T-cell (primary cell): Measurements from ENCODE around the gene WDFY4. TPM values are rescaled to one million over a fixed set of nuclear protein-coding genes. Genes with fewer than 3 reads are reported as not detected.

Experiments
- ATAC-seq, 4 experiments: fragments of 200-7000 bp in 3 of 4; fragments of 150-1000 bp in 1 of 4; cut with Tn5 transposase; replicated peaks in 1 of 4; 1 replicate in 3 of 4; 2 replicates in 1 of 4; pipeline ENCODE4 v1.10.0; 2021; ENCODE audit warnings: moderate library complexity in 3 of 4, mild to moderate bottlenecking in 2 of 4, moderate number of reproducible peaks in 1 of 4
- CTCF ChIA-PET, 2 donors: fragments of 300-600 bp; sonication (Branson Sonifier 250); formaldehyde crosslinking; loops; one replicate each; lab custom pipeline; 2022; ENCODE audit warnings: antibody characterized with exemption in 2 of 2; lab: Charles Lee
- POLR2A ChIA-PET, 2 donors: fragments of 300-600 bp; sonication (Branson Sonifier 250); formaldehyde crosslinking; loops; one replicate each; lab custom pipeline; 2022; ENCODE audit warnings: antibody characterized with exemption in 2 of 2; lab: Charles Lee
- DNase-seq, 35 experiments: peaks; one replicate each; pipeline versions ENCODE4 v3.0.0 to v3.0.0-alpha.2; 2013 to 2023
- H3K27ac ChIP-seq: one replicate; pipeline ENCODE4 v1.5.1; 2013; ENCODE audit warnings: low read length
- H3K27me3 ChIP-seq, 2 experiments: replicated peaks in 1 of 2; 1 replicate in 1 of 2; 2 replicates in 1 of 2; pipeline versions ENCODE4 v1.6.1 to v1.7.0; 2013; ENCODE audit warnings: low read length in 1 of 2, mixed read lengths in 1 of 2; ENCODE audit not compliant: control insufficient read depth in 2 of 2, insufficient read depth in 2 of 2; ENCODE audit errors: extremely low read depth in 1 of 2
- H3K36me3 ChIP-seq, 2 donors: 1 replicate in 1 of 2; 2 replicates in 1 of 2; pipeline versions ENCODE4 v1.6.1 to v1.7.0; 2013; ENCODE audit warnings: low read length in 1 of 2; ENCODE audit not compliant: control insufficient read depth in 2 of 2, insufficient read depth in 1 of 2; ENCODE audit errors: extremely low read depth in 1 of 2
- H3K4me1 ChIP-seq, 2 experiments: 1 replicate in 1 of 2; 2 replicates in 1 of 2; pipeline versions ENCODE4 v1.6.1 to v1.7.0; 2013; ENCODE audit warnings: low read length in 2 of 2, mixed read lengths in 1 of 2; ENCODE audit not compliant: insufficient read depth in 2 of 2, control insufficient read depth in 1 of 2; ENCODE audit errors: extremely low read depth in 1 of 2
- H3K4me3 ChIP-seq, 2 donors: 1 replicate in 1 of 2; 2 replicates in 1 of 2; pipeline versions ENCODE4 v1.5.1 to v1.7.0; 2013; ENCODE audit warnings: mild to moderate bottlenecking in 2 of 2, low read length in 1 of 2, moderate library complexity in 1 of 2; ENCODE audit not compliant: control insufficient read depth in 1 of 2; ENCODE audit errors: extremely low read depth in 1 of 2
- H3K9me3 ChIP-seq: 2 replicates; pipeline ENCODE4 v1.7.0; 2013
- H3K27ac Mint-ChIP-seq, 2 donors: one replicate each; pipeline ENCODE4 v1.8.0; 2020 to 2021; ENCODE audit warnings: mild to moderate bottlenecking in 2 of 2, mixed read lengths in 2 of 2
- H3K27me3 Mint-ChIP-seq, 2 donors: one replicate each; pipeline ENCODE4 v1.8.0; 2021 to 2022; ENCODE audit warnings: mixed read lengths in 2 of 2
- H3K36me3 Mint-ChIP-seq: one replicate; pipeline ENCODE4 v1.8.0; 2021; ENCODE audit warnings: mixed read lengths
- H3K4me1 Mint-ChIP-seq, 3 donors: one replicate each; pipeline ENCODE4 v1.8.0; 2020 to 2022; ENCODE audit warnings: mixed read lengths in 3 of 3, mild to moderate bottlenecking in 1 of 3
- H3K4me3 Mint-ChIP-seq, 3 donors: one replicate each; pipeline ENCODE4 v1.8.0; 2020 to 2022; ENCODE audit warnings: mild to moderate bottlenecking in 3 of 3, mixed read lengths in 3 of 3, moderate library complexity in 3 of 3
- H3K9me3 Mint-ChIP-seq, 3 donors: one replicate each; pipeline ENCODE4 v1.8.0; 2020 to 2022; ENCODE audit warnings: mixed read lengths in 3 of 3
- WGBS: methylation state at CpG from one replicate; pipeline ENCODE4 v1.1.5; 2013; ENCODE audit warnings: missing lambda C conversion rate; ENCODE audit not compliant: insufficient coverage; 5-methylcytosine and 5-hydroxymethylcytosine counted together
- total RNA-seq, 35 experiments: library from RNA in 6 of 35; stranded (reverse) in 6 of 35; fragments of 120-200 nt in 1 of 35; gene quantifications; one replicate each; pipeline versions ENCODE4 v1.2.1 to v1.2.4 and lab custom pipeline; 2013 to 2026

The WDFY4 gene
- total RNA-seq, 5 donors from 2014 or later (not counting 1 experiment from before 2014, with no cell fraction given): 2.6 to 15.5 (median 4.2) TPM

DNA sequence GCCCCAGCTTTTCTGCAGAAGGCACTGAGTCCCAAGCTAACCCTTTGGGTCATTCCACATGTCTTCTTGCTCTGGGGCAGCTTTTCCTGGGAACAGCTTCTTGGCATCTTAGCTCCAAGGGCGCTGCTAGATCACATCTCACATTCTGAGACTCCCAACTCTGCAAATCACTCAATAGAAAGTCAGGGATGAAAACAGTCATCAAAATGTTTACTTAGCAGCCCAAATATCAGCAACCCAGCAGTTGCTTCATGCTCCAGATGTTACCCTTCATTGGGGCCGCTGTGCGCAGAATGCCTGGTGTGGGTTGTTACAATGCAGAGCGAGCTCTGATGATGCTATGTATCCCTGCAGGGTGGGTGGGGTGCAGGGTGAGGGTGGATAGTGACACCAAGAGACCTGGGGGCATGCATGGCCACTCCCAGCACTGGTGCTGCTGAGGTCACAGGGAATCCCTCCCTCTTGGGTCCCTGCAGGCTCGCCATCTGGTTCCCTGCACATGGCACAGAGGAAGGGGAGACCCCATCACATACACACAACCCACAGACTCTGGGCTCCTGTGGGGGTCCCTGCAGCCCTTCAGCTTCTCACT lies 19.0 kb downstream of the WDFY4 start:
- Mint-ChIP-seq H3K27ac (no peak overlapping the region), H3K4me3 (no peak overlapping the region), H3K27me3 (peaks cover 10 to 20% of the 10 kb centered on the region in 2 donors), H3K36me3 (no peaks in the 10 kb centered on the region), H3K4me1 (peaks cover 0 to 5% (median 0%) of the 10 kb centered on the region in 3 donors), H3K9me3 (no peaks in the 10 kb centered on the region)
- H3K27ac ChIP-seq: no peak overlapping the region
- ChIA-PET POLR2A (no interaction called here), CTCF (no interaction called here)
- H3K4me1 ChIP-seq: no peaks in the 10 kb centered on the region
- H3K9me3 ChIP-seq: no peaks in the 10 kb centered on the region
- WGBS: 75% methylated on average over 1 of the region's 5 CpGs
- no peaks in the 10 kb centered on the region for H3K36me3 ChIP-seq
- no peak for DNase-seq
- H3K27me3 ChIP-seq: peaks cover 0 to 10% of the 10 kb centered on the region in 2 experiments
- ATAC-seq: no peak
- no peak overlapping the region for H3K4me3 ChIP-seq

DNA sequence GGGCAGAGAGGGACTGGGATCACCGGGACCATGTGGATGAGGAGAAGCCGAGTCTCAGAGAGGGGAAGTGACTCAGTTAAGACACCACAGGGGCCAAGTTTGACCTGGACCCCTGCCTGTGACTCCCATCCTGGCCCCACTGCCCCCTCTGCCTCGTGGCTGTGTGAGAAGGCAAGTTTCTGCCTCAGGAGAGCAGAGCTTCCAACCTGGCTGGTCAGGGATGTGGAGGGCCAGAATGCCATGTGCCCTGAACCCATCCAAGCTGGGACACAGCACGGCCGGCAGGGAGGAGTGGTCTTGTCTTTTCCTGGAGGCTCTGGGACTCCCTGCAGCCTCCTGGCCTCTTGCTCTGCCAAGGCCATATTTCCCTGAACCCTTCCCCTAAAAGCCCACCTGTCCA lies 19.5 kb downstream of the WDFY4 start:
- no peak overlapping the region for H3K4me3 Mint-ChIP-seq
- Histone ChIP-seq H3K36me3 (no peaks in the 10 kb centered on the region), H3K4me3 (no peak overlapping the region), H3K27ac (no peak overlapping the region), H3K27me3 (peaks cover 0 to 10% of the 10 kb centered on the region in 2 experiments), H3K4me1 (no peaks in the 10 kb centered on the region), H3K9me3 (no peaks in the 10 kb centered on the region)
- no peak for DNase-seq
- ChIA-PET POLR2A (no interaction called here), CTCF (no interaction called here)
- peaks cover 0 to 5% (median 0%) of the 10 kb centered on the region in 3 donors for H3K4me1 Mint-ChIP-seq
- WGBS: 79% methylated on average over 5 of the region's 5 CpGs
- H3K27me3 Mint-ChIP-seq: peaks cover 10 to 20% of the 10 kb centered on the region in 2 donors
- no peaks in the 10 kb centered on the region for H3K9me3 Mint-ChIP-seq
- H3K27ac Mint-ChIP-seq: no peak overlapping the region
- ATAC-seq: no peak
- no peaks in the 10 kb centered on the region for H3K36me3 Mint-ChIP-seq

DNA sequence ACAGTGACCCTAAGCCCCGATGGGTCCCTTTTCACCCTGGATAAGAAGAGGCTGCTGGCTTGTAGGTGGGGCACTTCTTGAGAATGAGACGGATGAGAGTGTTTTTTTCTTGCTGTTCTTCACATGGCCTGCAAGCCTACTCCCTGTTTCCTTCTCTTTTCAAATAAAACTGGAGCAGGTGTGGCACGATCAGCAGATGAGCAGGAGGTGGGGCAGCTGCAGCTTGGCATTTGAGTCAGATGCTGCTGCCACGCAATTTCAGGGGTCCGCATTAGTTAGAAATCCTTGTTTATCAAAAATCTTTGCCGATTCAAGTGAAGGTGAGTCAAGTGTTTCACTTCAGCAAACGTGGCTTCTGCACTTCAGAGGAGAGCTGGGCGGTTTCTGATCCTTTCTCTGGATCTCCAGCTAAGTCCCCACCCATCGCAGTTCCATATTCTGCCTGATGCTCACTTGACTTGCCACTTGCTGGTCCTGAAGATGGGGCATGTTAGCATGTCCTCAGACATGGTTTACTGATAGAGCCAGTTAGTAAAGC lies 20.8 kb downstream of the WDFY4 start:
- no peak overlapping the region for H3K27ac ChIP-seq
- H3K27me3 ChIP-seq: peaks cover 0 to 10% of the 10 kb centered on the region in 2 experiments
- no peaks in the 10 kb centered on the region for H3K36me3 ChIP-seq
- H3K4me1 Mint-ChIP-seq: peaks cover 0 to 5% (median 0%) of the 10 kb centered on the region in 3 donors
- no peaks in the 10 kb centered on the region for H3K9me3 ChIP-seq
- peaks cover 10 to 20% of the 10 kb centered on the region in 2 donors for H3K27me3 Mint-ChIP-seq
- 68% methylated on average over 7 of the region's 9 CpGs for WGBS
- no peak overlapping the region for H3K4me3 ChIP-seq
- no peak overlapping the region for H3K4me3 Mint-ChIP-seq
- H3K36me3 Mint-ChIP-seq: no peaks in the 10 kb centered on the region
- no peak for DNase-seq
- no peak for ATAC-seq
- no peak overlapping the region for H3K27ac Mint-ChIP-seq
- CTCF ChIA-PET: no interaction called here
- no peaks in the 10 kb centered on the region for H3K4me1 ChIP-seq
- no peaks in the 10 kb centered on the region for H3K9me3 Mint-ChIP-seq
- POLR2A ChIA-PET: no interaction called here

DNA sequence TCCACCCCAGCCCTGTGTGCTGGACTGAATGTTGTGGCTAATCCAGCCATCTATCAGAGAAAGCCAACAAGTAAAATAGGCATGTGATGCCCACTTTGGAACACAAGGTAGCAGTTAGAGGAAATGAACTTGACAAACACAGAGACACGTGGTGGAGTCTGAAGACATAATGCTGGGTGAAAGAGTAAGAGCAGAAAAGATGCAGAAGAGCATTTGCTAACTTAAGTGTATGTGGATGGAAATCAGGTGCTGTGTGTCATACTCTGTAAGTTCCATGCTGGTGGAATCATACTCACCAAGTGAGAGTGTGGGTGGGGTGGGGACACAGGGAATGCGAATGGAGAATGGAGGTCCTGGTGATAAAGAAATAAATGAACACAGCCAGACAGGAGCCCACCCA lies 22.8 kb downstream of the WDFY4 start:
- no peak overlapping the region for H3K27ac Mint-ChIP-seq
- no peaks in the 10 kb centered on the region for H3K9me3 Mint-ChIP-seq
- WGBS: 67% methylated on average over 1 of the region's 2 CpGs
- Histone ChIP-seq H3K4me1 (no peaks in the 10 kb centered on the region), H3K27ac (no peak overlapping the region), H3K9me3 (no peaks in the 10 kb centered on the region), H3K27me3 (peaks cover 0 to 14% of the 10 kb centered on the region in 2 experiments), H3K36me3 (no peaks in the 10 kb centered on the region), H3K4me3 (no peak overlapping the region)
- CTCF ChIA-PET: no interaction called here
- no peaks in the 10 kb centered on the region for H3K4me1 Mint-ChIP-seq
- no peak overlapping the region for H3K4me3 Mint-ChIP-seq
- no peaks in the 10 kb centered on the region for H3K36me3 Mint-ChIP-seq
- peaks cover 8 to 16% of the 10 kb centered on the region in 2 donors for H3K27me3 Mint-ChIP-seq
- POLR2A ChIA-PET: no interaction called here
- DNase-seq (no peak), ATAC-seq (no peak)

GRCh38 chr10:48708144-48708543 lies 23.5 kb downstream of the WDFY4 start:
- H3K9me3 ChIP-seq: no peaks in the 10 kb centered on the region
- no peaks in the 10 kb centered on the region for H3K36me3 ChIP-seq
- H3K4me1 Mint-ChIP-seq: no peaks in the 10 kb centered on the region
- no peak overlapping the region for H3K27ac ChIP-seq
- H3K36me3 Mint-ChIP-seq: no peaks in the 10 kb centered on the region
- no peak overlapping the region for H3K4me3 Mint-ChIP-seq
- H3K9me3 Mint-ChIP-seq: no peaks in the 10 kb centered on the region
- ChIA-PET CTCF (no interaction called here), POLR2A (no interaction called here)
- WGBS: 86% methylated on average over 2 of the region's 5 CpGs
- DNase-seq (no peak), ATAC-seq (no peak)
- H3K27me3 Mint-ChIP-seq: peaks cover 8 to 16% of the 10 kb centered on the region in 2 donors
- peaks cover 0 to 14% of the 10 kb centered on the region in 2 experiments for H3K27me3 ChIP-seq
- H3K4me3 ChIP-seq: no peak overlapping the region
- H3K27ac Mint-ChIP-seq: no peak overlapping the region
- no peaks in the 10 kb centered on the region for H3K4me1 ChIP-seq

- Histone ChIP-seq H3K27ac (no peak overlapping the region), H3K36me3 (no peaks in the 10 kb centered on the region), H3K4me3 (no peak overlapping the region), H3K4me1 (no peaks in the 10 kb centered on the region), H3K9me3 (no peaks in the 10 kb centered on the region), H3K27me3 (peaks cover 0 to 3% of the 10 kb centered on the region in 2 experiments)
- Mint-ChIP-seq H3K27me3 (peaks cover 8 to 17% of the 10 kb centered on the region in 2 donors), H3K4me1 (no peaks in the 10 kb centered on the region), H3K27ac (no peak overlapping the region), H3K36me3 (no peaks in the 10 kb centered on the region), H3K9me3 (peaks cover 4 to 14% (median 7%) of the 10 kb centered on the region in 3 donors), H3K4me3 (no peak overlapping the region)
- DNase-seq (no peak), ATAC-seq (no peak)
- ChIA-PET POLR2A (no interaction called here), CTCF (interaction anchor here in 1 of 2 donors (1.1 kb wide), 1 partner anchor 50 kb away, joined by 3 read pairs; no protein-coding TSS in a partner anchor)
- 85% methylated on average over 3 of the region's 6 CpGs for WGBS
These were observed 26.1 kb downstream of the WDFY4 start for GRCh38 chr10:48710647-48711275.
